Fibroblast of villous mesenchyme (primary cell): ENCODE data around the gene TMCC2. TPM values are rescaled to one million over a fixed set of nuclear protein-coding genes. Genes with fewer than 3 reads are reported as not detected.

Experiments used
- DNase-seq: peaks from one replicate; pipeline ENCODE4 v3.0.0-alpha.2; 2010; ENCODE audit warnings: low read depth
- H3K4me3 ChIP-seq: 2 replicates; pipeline ENCODE4 v1.5.1; 2011; ENCODE audit warnings: low read depth, mild to moderate bottlenecking, low read length
- CTCF ChIP-seq: IDR thresholded peaks from 2 replicates; pipeline ENCODE4 v1.5.1; 2012; ENCODE audit warnings: low read depth, mild to moderate bottlenecking, low read length; ENCODE audit not compliant: insufficient read depth
- total RNA-seq: library from RNA; depleted of rRNA; stranded (reverse); fragments of >200 nt; gene quantifications from 2 replicates; pipeline ENCODE4 v1.2.3, GENCODE V29; 2012

The TMCC2 gene
- total RNA-seq, 1 donor = 3.5 TPM

GRCh38 chr1:205188098-205188497, 39.6 kb upstream of the TMCC2 start:
- DNase-seq = peak; percentile 38
- H3K4me3 ChIP-seq = no peak overlapping the region
- TF ChIP-seq CTCF = no peak

DNA sequence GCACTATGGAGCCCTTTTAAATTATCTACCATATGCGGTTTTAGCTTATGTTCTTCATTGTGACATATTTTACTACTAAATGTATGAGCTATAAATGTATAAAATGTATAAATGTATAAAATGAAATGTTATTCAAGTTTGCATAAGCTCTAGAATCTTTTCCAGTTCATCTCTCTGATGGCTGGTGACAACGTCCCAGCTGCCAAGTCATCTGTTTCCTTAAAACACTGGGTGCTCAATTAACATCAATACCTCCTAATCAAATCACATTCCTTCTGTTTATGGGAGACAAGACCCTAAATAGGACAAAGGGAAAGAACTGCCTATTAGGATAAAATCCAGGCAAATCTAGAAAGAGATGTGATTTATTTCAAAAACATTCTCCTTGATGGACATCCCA, 39.1 kb upstream of the TMCC2 start:
- H3K4me3 ChIP-seq = no peak overlapping the region
- no peak for TF ChIP-seq CTCF
- DNase-seq = no peak

DNA sequence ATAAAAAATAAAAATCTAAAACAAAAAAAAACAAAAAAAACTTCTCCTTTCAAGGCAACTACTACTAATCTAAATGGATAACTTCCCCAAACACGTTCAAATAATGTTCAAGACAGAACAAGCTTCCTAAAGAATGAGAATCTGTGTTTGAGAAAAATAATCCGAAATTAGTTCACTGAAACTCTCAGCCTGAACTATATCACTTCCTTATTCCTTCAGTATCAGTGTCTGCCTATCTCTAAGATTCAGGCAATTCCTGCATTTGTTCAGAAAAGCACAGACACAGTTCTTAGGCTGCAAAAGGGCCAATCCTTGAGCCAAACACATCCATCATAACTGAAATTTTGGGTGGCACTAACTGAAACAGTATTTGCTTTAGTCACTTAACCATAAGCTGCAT, 38.6 kb upstream of the TMCC2 start:
- TF ChIP-seq CTCF = no peak
- no peak overlapping the region for H3K4me3 ChIP-seq
- no peak for DNase-seq

GRCh38 chr1:205190845-205191577, 36.7 kb upstream of the TMCC2 start:
- H3K4me3 ChIP-seq = no peak overlapping the region
- DNase-seq = no peak
- no peak for TF ChIP-seq CTCF

GRCh38 chr1:205191622-205192021, 36.1 kb upstream of the TMCC2 start:
- no peak overlapping the region for H3K4me3 ChIP-seq
- no peak for DNase-seq
- no peak for TF ChIP-seq CTCF

- DNase-seq = no peak
- no peak for TF ChIP-seq CTCF
- no peak overlapping the region for H3K4me3 ChIP-seq
Observed at GRCh38 chr1:205192287-205192686, 35.5 kb upstream of the TMCC2 start.

- H3K4me3 ChIP-seq = no peak overlapping the region
- no peak for TF ChIP-seq CTCF
- peak; percentile 70 for DNase-seq
Observed at GRCh38 chr1:205199090-205199930, 28.4 kb upstream of the TMCC2 start.
